HG03520 (cell line): ENCODE data around the gene PMF1.

ENCODE experiments used
- ATAC-seq: cut with Tn5 transposase; IDR thresholded peaks from one replicate; pipeline ENCODE4 v1.9.1; 2021; ENCODE audit warnings: mild to moderate bottlenecking, moderate library complexity; ENCODE audit not compliant: unreplicated experiment

The PMF1 gene

GRCh38 chr1:156262461-156263287, 49.9 kb downstream of the PMF1 start:
- no peak for ATAC-seq

GRCh38 chr1:156263288-156263655, 50.5 kb downstream of the PMF1 start:
- ATAC-seq, result no peak

GRCh38 chr1:156266051-156266450, 53.2 kb downstream of the PMF1 start:
- ATAC-seq, result no peak

DNA sequence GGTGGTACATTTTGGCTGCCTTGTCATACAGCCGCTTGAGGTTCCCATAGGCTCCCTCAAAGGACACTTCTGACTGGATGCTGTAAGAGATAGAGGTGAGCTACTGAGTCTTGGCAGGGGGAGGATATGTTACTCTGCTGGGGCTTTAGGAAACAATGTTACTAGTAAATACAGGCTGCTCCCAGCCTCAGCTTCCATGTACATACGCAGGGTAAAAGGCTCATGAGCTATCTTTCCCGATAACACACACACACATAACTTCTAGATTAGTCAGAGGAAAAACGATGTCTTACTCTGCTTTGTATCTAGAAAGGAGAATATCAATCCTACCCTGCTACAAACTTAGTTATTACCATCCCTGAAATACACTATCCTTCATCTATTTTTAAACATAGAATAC, 55.5 kb downstream of the PMF1 start:
- ATAC-seq, result no peak

GRCh38 chr1:156270314-156270713, 57.5 kb downstream of the PMF1 start:
- ATAC-seq, result no peak

DNA sequence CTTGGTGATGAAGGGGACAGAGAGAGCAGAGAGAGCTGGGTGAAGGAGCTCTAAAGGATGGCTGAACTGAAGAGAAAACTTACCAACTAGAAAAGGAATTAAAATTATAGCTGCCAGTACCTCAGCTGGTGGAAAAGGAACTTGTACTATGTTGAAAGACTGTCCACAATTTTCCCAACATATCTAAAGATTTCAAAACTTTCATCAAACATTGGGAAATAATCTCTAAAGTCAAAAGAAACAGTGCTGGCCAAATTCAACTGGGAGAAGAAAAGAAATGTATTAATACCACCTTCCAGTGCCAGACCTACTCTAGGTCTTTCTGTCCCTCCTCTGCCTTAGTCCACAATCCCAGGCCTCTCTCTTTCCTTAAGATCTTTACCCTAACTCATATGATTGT, 63.7 kb downstream of the PMF1 start:
- ATAC-seq, result no peak

GRCh38 chr1:156276966-156277381, 64.2 kb downstream of the PMF1 start:
- ATAC-seq, result no peak

- ATAC-seq, result no peak
These were observed 67.0 kb downstream of the PMF1 start for GRCh38 chr1:156279837-156280236.

- ATAC-seq, result no peak
These were observed 68.5 kb downstream of the PMF1 start for GRCh38 chr1:156281281-156281680.

GRCh38 chr1:156281693-156282478, 69.1 kb downstream of the PMF1 start:
- no peak for ATAC-seq

DNA sequence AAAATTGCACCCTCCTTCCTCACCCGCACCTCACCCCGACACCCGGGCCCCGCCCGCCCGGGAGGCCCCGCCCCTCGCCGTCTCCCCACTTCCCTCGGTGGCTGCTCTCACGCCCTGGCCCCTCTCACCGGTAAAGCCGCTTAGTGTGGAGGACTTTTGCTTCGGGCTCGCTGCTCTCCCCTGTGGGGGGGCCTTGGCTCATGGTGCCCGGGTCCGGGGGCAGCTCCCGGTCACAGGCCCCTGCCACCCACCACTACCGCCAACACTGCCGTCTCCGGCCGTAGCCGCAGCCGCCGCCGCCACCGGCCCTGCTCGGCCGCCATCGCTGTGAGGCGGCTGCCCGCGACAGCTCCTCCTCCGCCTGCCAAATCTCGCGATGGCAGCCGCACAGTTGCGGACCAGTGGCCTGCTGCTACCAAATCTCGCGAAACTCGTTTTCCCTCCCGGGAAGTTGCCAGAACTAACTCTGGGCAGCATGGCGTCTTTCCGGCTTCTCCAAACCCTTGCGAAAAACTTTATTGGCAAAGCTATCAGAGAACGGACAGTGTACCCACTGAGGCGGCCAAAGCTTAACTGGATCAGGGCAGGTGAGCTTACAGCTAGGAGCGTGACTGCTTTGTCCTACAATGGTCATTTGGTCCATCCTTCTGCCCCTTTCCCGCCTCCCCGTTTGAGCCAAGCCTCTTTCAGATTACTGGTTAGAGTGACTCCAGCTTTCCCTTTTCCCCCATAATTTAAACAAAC, 69.8 kb downstream of the PMF1 start, which contains the start of gene SMG5:
TSS of gene SMG5 (minus strand) at position 347 of the 744 bp plus-strand sequence. CDS start at position 202, 145 bp downstream.
- peak; percentile 63 for ATAC-seq

GRCh38 chr1:156283521-156283920, 70.7 kb downstream of the PMF1 start:
- ATAC-seq, result no peak

- ATAC-seq, result no peak
These were observed 71.3 kb downstream of the PMF1 start, which contains the start of gene TMEM79 for GRCh38 chr1:156284112-156284511. TMEM79 (plus strand) TSS chr1:156284325; CDS start chr1:156285227, 902 bp downstream.

GRCh38 chr1:156284757-156285156, 72.0 kb downstream of the PMF1 start:
- ATAC-seq, result no peak

GRCh38 chr1:156285437-156285836, 72.6 kb downstream of the PMF1 start:
- ATAC-seq, result no peak

- no peak for ATAC-seq
These were observed 73.3 kb downstream of the PMF1 start for GRCh38 chr1:156286061-156286460.
